Measurements from ENCODE around the gene DMRT1. TPM values are rescaled to one million over a fixed set of nuclear protein-coding genes. Genes with fewer than 3 reads are reported as not detected.

DMRT1 gene
- total RNA-seq, 1 donor, result not detected

DNA sequence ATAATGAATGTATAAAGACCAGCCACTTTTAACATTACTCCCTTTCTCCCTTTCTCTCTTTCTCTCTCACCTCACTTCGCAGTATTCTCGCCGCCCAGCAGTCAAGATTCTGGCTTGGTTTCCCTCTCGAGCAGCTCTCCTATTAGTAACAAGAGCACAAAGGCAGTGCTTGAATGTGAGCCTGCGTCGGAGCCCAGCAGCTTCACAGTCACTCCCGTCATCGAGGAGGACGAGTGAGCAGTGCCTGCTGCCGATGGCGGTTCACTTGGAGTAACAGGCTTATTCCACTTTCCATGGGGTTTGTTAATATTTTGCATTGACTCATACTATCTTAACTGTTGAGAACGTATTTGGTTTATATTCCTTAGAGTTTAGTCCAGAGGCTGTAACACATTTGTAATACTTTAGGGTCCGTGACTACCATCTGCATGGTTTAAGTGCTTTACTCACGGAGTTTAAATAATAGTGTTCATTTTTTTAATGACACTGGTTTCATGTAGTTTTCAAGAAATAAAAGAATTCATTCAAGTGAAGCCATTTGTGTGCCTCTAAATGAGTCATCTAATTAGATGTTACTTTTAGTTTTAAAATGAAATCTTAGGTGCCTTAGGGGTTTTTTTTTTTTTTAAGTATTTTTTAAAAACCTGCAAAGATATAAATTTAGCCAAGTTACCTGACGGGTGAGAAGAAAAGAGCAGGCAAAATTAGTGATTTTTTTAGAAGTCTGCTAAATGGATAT lies 126.6 kb downstream of the DMRT1 start:
- no peak for DNase-seq (ENCODE audit: low read depth)
- TF ChIP-seq, protein P1, sequence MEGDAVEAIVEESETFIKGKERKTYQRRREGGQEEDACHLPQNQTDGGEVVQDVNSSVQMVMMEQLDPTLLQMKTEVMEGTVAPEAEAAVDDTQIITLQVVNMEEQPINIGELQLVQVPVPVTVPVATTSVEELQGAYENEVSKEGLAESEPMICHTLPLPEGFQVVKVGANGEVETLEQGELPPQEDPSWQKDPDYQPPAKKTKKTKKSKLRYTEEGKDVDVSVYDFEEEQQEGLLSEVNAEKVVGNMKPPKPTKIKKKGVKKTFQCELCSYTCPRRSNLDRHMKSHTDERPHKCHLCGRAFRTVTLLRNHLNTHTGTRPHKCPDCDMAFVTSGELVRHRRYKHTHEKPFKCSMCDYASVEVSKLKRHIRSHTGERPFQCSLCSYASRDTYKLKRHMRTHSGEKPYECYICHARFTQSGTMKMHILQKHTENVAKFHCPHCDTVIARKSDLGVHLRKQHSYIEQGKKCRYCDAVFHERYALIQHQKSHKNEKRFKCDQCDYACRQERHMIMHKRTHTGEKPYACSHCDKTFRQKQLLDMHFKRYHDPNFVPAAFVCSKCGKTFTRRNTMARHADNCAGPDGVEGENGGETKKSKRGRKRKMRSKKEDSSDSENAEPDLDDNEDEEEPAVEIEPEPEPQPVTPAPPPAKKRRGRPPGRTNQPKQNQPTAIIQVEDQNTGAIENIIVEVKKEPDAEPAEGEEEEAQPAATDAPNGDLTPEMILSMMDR (IDR thresholded peaks at IDR 0.05; ENCODE audit: insufficient read depth, low read depth, low read length), result no peak
- H3K4me3 ChIP-seq (ENCODE audit: low read depth, low read length), result no peak overlapping the region

DNA sequence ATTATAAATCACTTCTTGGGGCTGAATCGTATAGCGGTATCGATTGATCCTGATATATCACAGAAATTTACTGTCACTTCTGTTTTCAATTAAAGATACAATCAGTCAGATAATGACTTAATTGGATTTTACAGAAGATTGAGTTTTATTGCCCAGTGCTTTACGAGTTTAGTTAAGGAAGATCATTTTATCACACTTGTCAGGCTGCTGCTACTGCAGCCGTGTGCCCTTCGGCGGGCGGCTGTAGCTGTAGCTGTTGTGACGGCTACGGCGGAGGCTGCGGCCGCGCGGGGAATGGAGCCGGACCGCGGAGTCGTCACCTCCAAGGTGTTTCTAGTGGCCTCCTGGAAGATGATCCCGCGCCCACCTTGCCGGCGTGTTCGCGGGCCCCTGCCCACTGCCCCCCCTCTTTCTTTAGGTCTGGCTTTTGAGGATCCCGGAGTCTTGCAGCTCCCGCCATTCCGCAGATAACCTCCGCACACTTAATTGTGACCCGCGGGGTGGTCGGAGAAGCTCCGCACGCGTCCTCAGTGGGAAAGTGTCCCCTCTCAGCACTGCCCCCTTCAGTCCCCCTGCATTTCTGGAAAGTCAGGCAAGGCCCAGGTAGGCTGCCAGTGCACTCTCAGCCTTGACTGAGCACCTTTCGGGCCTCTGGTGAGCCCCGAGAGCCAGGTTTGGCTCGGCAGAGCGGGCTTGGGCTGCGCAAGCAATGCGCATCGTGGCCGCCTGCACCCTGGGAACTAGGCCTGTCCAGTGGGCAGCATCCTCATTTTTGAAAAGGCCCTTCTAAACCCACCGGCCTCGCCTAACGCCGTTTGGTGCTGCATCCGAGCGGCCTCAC lies 128.0 kb downstream of the DMRT1 start:
- no peak for DNase-seq (ENCODE audit: low read depth)
- no peak overlapping the region for H3K4me3 ChIP-seq (ENCODE audit: low read depth, low read length)
- TF ChIP-seq, protein P1 (IDR thresholded peaks at IDR 0.05; ENCODE audit: insufficient read depth, low read depth, low read length), result no peak

DNA sequence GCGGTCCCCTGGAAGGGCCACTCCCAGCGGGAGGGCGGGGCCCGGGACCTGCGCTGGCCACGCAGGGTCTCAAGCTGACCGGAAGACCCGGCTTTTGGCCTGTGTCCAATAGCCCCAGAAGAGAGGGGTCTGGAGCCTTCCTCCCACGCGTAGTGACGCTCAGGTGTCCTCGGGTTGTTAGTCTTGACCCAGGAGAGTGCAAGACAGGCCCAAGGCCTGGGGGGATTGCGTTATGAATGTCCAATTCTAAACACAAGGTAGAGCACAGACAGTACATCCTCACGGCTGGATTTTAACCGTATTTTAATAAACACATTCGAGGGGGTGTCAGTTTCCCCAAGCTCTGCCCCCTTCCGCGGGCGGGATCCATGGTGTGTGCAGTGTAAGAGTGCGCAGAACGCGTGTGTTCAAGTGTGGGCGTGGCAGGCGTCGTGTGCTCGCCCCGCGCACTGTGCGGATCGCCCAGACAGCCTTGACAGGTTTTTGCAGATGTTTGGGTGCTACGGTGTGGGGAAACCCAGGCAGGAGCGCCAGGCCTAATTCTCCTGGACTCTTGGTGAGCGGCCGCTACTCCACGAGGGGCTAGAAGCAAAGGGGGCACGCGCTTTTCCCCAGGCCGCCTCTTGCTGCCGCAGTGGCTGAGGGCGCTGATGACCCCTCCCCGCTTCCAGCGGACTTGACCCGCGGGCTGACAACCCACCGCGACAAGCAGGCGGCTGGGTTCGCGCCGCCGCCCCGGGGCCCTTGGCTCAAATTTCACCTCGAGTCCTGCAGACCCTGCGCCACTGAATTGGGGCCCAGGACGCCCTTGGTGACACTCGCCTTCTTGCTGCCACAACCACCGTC lies 128.9 kb downstream of the DMRT1 start:
- no peak for DNase-seq (ENCODE audit: low read depth)
- H3K4me3 ChIP-seq (ENCODE audit: low read depth, low read length), result no peak overlapping the region
- TF ChIP-seq, protein P1 (IDR thresholded peaks at IDR 0.05; ENCODE audit: insufficient read depth, low read depth, low read length), result no peak

DNA sequence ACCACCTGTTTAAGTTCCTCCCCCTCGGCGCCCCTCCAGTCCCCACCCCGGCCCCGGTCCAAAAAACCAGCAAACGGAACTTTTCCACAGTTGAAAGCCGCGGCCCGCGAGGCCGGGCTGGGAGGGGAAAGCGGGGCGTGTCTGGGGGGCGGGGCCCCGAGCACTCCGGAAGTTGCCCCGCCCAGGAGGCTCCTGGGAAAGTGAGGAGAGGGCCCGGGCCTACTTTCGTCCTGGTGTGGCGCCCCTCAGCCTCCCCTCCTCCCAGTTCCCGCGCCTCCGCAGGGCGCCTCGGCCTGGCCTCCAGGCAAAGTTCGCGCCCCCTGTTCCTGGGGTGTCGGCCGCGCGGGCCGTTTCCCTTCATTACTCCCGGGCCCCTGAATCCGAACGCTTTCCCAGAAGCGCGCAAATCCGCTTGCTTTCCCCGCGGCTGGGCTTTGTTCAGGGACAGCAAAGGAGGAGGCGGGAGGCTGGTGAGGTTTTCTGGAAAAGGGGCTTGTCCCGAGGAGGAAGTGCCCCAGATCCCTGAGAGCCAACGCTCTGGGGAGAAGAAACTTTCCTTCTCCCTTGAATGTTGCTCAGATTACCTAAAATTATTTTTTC lies 130.5 kb downstream of the DMRT1 start:
- peak overlapping the region; percentile 27 for H3K4me3 ChIP-seq (ENCODE audit: low read depth, low read length)
- DNase-seq (ENCODE audit: low read depth), result no peak
- TF ChIP-seq, protein P1 (IDR thresholded peaks at IDR 0.05; ENCODE audit: insufficient read depth, low read depth, low read length), result no peak

DNA sequence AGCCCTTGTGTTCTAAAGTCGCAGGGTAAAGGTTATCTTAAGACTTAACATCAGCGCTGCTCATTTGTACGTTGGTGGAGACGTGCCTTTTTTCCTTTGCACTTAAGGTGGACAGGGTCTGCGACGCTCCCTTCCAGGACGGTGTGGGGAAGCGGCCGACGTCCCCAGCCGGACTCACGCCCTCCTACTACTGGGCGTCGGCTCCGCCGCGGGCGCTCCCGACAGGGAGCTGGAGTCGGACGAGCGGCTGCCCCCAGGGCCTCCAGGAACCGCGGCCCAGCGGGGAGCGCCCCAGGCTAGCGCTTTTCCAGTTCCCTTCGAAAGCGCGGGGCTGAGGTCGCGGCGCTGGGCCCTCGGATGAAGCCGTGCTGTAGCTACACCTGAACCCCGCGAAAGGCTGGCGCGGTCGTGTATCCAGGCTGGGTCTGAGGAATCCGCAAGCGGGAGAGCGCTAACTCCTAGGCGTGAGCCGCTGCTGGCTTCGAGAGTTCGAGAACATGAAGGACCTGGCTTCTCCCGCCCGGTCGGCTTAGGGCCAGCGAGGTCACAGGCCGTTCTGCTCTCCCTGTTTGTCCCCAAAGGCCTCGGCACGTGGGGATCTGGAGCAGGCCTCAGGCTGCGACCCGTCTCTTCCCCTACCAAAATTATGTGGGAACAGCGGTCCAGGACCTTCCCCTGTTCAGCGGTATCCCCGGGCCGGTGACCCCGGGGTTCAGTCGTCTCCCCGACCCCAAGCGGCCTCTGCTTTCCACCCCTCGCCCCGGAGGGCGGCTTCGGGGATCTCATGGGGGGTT lies 131.2 kb downstream of the DMRT1 start:
- TF ChIP-seq, protein P1 (IDR thresholded peaks at IDR 0.05; ENCODE audit: insufficient read depth, low read depth, low read length), result no peak
- no peak overlapping the region for H3K4me3 ChIP-seq (ENCODE audit: low read depth, low read length)
- DNase-seq (ENCODE audit: low read depth), result no peak

Data from fibroblast of villous mesenchyme (primary cell).